SHP77 (cell line): ENCODE measurements around the gene ABCC2.

Source experiments
- DNase-seq, 2 experiments: peaks; one replicate each; lab custom pipeline; 2025; lab: John Stamatoyannopoulos, UW

ABCC2 gene

DNA sequence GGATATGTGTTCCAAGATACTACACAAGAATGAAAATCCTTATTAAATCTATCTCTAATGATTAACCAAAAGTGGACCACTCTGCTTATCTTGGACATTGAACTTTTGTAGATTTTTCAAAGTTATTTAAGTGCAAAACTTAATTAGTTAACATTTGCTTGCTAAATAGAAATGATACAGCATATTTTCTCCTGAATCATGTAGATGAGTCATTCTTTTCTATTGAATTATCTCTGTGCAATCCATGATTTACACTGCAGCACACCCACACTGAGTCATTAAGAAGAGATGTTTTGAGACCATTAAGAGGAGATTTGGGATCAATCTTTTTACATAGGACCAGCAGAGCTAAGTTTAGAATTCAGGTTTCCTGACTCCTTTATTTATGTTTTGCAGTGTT lies 6.6 kb upstream of the ABCC2 start:
- no peak for DNase-seq

DNA sequence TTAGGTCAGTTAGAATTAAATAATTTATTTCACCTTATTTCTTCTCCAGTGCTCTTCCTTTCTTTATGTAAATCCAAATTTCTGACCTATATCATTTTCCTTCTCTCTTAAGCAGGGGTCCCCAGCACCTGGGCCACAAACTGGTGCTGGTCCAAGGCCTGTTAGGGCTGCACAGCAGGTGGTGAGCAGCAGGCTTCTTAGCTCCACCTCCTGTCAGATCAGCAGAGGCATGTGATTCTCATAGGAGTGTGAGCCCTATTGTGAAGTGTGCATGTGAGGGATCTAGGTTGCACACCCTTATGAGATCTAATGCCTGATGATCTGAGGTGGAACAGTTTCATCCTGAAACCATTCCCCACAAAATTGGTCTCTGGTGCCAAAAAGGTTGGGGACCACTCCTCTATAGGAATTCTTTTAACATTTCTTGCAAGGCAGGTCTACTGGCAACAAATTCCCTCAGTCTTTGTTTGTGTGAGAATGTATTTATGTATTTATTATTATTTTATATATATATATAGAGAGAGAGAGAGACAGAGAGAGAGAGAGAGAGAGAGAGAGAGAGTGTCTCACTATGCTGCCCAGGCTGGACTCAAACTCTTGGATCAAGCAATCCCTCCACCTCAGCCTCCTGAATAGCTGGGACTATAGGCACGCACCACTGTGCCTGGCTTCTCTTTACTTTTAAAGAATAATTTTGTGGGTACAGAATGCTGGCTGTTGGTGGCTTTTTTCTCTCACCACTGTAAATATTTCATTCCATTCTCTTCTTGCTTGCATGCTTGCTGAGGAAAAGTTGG lies 4.3 kb upstream of the ABCC2 start:
- no peak for DNase-seq

GRCh38 chr10:99779335-99779734 lies 3.1 kb upstream of the ABCC2 start:
- DNase-seq = no peak

DNA sequence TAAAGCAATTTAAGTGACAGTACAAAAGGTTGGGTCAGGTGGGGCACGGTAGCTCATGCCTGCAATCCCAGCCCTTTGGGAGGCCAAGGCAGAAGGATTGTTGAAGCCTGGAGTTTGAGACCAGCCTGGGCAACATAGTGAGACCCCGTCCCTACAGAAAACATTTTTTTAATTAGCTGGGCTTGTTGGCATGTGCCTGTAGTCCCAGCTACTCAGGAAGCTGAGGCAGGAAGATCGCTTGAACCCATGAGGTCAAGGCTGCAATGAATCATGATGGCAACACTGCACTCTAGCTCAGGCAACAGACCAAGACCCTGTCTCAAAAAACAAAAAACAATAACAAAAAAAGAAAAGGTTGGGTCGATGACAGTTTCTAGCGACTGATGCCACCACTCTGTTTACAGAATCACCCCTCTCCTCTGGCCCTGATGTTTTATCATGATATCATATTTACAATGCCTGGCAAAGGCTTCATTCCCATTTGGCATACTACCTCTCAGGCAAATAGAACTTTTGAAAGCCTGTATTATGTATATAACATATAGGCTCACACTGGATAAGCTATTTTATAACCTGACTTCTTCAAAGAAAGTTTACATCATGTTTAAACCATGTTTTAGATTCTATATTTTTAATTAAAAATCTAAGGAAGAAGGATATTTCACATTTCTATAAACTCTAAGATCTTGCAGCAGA lies 558 bp upstream of the ABCC2 start:
- no peak for DNase-seq

- DNase-seq = no peak
Observed at GRCh38 chr10:99784016-99784726, 1.7 kb downstream of the ABCC2 start.

- no peak for DNase-seq
Observed at GRCh38 chr10:99784727-99785441, 2.4 kb downstream of the ABCC2 start.

GRCh38 chr10:99785646-99786045 lies 3.2 kb downstream of the ABCC2 start:
- no peak for DNase-seq

- DNase-seq = no peak
Observed at GRCh38 chr10:99787311-99787710, 4.9 kb downstream of the ABCC2 start.

DNA sequence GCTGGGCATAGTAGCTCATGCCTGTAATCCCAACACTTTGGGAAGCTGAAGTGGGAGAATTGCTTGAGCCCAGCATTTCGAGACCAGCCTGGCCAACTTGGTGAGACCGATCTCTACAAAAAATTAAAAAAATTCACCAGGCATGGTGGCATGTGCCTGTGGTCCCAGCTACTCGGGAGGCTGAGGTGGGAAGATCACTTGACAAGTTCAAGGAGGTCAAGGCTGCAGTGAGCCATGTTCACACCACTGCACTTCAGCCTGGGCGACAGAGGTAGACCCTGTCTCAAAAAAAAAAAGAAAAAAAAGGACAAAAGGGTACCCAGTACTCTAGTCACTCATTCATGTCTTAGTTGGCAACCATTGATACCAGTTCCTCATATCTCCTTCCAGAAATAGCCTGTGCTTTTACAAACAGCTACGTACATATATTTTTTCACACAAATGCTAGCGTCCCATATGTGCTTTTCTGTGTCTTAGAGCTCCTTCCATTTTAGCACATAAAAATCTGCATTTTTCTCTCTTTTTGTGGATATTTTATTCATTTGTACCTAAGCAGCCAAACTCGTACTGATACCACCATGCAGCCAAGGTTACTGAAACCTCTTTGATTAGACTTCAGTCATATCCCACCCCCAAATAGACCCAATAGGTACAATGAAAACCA lies 5.5 kb downstream of the ABCC2 start:
- DNase-seq = no peak

GRCh38 chr10:99788598-99789256 lies 6.3 kb downstream of the ABCC2 start:
- DNase-seq = no peak

GRCh38 chr10:99791831-99792230 lies 9.4 kb downstream of the ABCC2 start:
- DNase-seq = no peak

DNA sequence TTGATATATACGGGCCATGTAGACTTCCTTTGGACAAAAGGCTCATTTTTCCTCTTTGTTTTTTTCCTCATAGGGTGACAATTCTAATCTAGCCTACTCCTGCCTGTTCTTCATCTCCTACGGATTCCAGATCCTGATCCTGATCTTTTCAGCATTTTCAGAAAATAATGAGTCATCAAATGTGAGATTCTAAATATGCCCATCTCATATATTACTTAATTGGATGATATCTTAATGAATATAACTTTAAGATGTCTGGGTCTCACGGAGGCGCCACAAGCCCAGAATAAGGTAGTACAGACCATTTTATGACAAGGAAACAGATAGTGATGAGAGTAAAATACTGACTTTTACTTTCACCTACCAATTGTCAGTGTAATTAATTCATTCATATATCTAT lies 11.4 kb downstream of the ABCC2 start:
- no peak for DNase-seq

- no peak for DNase-seq
Observed at GRCh38 chr10:99796928-99797327, 14.5 kb downstream of the ABCC2 start.

GRCh38 chr10:99798031-99798430 lies 15.6 kb downstream of the ABCC2 start:
- DNase-seq = no peak

DNA sequence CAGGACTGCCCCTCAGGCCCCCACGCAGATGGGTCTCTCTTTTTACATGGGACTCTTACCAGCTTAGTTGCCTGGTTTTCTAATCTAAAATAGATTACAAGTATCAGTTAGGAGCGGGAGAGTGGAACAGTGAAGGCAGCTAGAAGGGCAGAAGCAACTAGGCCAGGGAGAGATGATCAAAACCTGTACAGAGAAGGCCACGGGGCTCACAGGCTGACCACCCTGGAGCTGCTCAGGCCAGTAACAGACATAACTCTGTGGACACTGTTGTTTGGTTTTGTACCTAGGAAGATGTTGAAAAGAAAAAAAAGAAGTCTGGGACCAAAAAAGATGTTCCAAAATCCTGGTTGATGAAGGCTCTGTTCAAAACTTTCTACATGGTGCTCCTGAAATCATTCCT lies 16.5 kb downstream of the ABCC2 start:
- DNase-seq = no peak

DNA sequence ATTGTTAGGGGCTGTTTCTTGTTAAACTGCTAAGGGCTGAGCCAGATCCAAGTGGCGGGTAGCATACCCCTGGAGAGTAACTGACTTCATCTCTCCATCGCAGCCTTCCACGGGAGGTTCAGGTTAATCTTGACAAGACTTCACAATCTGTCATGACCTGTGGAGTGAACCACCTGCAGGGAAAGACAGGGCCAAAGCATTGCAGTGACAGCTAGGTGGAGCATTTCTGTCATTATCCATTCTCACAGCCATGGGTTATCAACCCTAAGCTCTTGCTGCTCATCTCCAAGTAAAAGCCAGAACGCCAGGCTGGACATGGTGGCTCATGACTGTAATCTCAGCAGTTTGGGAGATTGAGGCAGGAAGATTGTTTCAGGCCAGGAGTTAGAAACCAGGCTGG lies 17.2 kb downstream of the ABCC2 start:
- DNase-seq = no peak

DNA sequence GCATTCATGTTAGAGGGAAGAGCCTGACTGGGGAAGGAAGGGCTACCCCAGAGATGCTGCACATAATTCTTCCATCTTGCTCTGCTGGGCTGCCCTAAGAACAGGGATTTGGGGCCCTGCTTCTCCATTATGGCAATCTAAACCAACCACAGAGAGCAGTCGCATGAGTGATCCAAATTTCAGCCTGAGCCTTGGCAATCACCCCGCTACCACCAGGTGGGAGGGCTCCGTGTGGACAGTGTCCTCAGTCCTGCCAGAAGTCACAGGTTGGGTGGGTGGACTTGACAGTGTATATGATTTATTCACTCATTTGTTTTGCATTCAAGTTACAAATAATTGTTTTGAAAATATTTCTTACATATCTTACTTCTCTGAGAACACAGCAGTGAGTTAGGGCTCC lies 22.0 kb downstream of the ABCC2 start:
- no peak for DNase-seq

GRCh38 chr10:99805190-99805589 lies 22.8 kb downstream of the ABCC2 start:
- DNase-seq = no peak

- no peak for DNase-seq
Observed at GRCh38 chr10:99806091-99806490, 23.7 kb downstream of the ABCC2 start.

- no peak for DNase-seq
Observed at GRCh38 chr10:99807786-99808185, 25.3 kb downstream of the ABCC2 start.

DNA sequence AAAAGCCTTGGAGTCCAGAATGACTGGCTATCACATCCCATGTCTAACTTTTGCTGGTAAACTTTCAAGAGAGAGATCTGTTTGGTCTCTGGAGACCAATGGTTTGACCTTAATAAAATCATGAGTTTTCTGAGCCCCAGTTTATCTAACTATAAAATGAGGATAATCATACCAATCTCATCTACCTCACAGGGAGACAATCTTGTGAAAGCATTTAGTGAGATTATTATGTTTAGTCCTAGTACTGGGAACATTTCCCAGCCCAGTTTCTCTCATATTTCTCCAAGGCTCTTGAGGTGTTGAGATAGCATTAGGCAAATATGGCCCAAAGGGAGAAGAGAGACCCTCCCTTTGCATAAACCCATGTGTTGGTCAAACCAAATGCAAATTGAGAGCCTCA lies 25.8 kb downstream of the ABCC2 start:
- DNase-seq = no peak
